Measurements from ENCODE around the gene PROSER3.

The PROSER3 gene

DNA sequence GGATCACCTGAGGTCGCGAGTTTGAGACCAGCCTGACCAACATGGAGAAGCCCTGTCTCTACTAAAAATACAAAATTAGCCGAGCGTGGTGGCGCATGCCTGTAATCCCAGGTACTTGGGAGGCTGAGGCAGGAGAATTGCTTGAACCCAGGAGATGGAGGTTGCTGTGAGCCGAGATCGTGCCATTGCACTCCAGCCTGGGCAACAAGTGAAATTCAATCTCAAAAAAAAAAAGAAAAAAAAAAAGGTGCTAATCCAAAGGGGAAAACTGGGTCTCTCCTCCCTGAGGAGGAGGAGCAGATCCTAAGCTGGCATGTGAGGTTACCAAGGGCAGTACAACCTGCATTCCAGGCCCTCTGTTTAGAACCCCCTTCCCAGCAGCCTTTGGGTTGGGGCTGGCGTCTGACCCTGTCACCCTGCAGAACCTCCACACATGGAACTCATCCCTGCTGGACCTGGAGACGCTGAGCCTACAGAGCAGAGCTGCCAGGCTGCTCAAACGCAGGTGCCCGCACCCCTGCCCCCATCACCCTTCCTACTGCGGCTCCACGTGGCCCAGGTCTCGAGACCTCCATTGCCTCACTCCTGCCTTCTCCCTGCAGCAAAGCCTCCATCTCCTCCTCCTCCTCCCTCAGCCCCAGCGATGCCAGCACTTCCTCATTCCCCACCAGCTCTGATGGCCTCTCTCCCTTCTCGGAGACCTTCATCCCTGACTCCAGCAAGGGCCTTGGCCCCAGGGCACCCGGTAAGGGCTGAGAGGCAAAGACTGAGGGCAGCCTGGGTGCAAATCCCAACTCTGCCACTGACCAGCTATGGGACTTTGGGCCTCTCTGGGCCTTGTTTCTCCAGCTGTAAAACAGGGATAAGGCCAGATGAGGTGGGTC is 6.7 kb downstream of the PROSER3 start:
- H3K36me3 ChIP-seq (ENCODE audit: insufficient read depth, low read length) = peaks cover 40% of the 10 kb centered on the region
- TF ChIP-seq EZH2 (IDR thresholded peaks at IDR 0.05; ENCODE audit: borderline replicate concordance, low read length) = no peak
- no peak for TF ChIP-seq CTCF (IDR thresholded peaks at IDR 0.05; ENCODE audit: low read length)

DNA sequence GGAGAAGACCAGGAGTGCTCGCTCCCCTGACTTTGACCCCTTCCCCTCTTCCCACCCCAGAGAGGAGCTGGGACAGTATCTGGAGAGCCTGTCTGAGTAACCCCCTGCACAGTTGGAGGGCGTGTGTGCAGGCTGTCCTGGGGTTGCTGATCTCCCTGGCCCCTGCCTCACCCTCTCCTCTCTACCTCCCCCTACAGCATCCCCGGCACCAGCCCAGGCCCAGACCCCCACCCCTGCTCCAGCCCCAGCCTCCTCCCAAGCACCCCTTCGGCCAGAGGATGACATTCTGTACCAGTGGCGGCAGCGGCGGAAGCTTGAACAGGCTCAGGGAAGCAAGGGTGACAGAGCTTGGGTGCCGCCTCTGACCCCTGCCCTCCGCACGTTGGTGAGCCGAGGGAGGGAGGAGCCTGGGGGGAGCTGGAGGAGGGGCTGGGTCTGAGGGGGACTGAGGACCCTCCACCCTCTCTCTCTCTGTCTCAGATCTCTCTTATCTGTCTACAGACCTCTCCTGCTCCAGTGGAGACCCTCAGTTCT is 8.7 kb downstream of the PROSER3 start:
- Histone ChIP-seq H3K4me2 (ENCODE audit: low read length) (no peak overlapping the region), H3K4me1 (ENCODE audit: insufficient read depth, low read length, severe bottlenecking) (no peaks in the 10 kb centered on the region), H3K79me2 (ENCODE audit: insufficient read depth, low read length) (no peaks in the 10 kb centered on the region), H3K36me3 (ENCODE audit: insufficient read depth, low read length) (peaks cover 24% of the 10 kb centered on the region), H3K27me3 (ENCODE audit: insufficient read depth, low read length) (no peaks in the 10 kb centered on the region), H3K4me3 (ENCODE audit: low read depth, low read length, poor library complexity, severe bottlenecking) (no peak overlapping the region), H3F3A (ENCODE audit: insufficient read depth, low read length) (no peaks in the 10 kb centered on the region), H3K9me2 (ENCODE audit: low read depth, low read length) (no peaks in the 10 kb centered on the region), H4K20me1 (ENCODE audit: insufficient read depth, low read length) (no peaks in the 10 kb centered on the region), H3K9ac (ENCODE audit: low read length) (no peak overlapping the region), H2AFZ (ENCODE audit: low read length) (no peak overlapping the region), H3K27ac (ENCODE audit: low read depth, low read length, poor library complexity, severe bottlenecking) (no peak overlapping the region), H3K9me3 (ENCODE audit: low read length) (no peaks in the 10 kb centered on the region)
- no peak for TF ChIP-seq CTCF (IDR thresholded peaks at IDR 0.05; ENCODE audit: low read length)

More for the DNA sequence above, 6.7 kb downstream of the PROSER3 start:
- Histone ChIP-seq H3K79me2 (ENCODE audit: insufficient read depth, low read length) (no peaks in the 10 kb centered on the region), H4K20me1 (ENCODE audit: insufficient read depth, low read length) (no peaks in the 10 kb centered on the region), H3K27ac (ENCODE audit: low read depth, low read length, poor library complexity, severe bottlenecking) (no peak overlapping the region), H3K4me3 (ENCODE audit: low read depth, low read length, poor library complexity, severe bottlenecking) (no peak overlapping the region), H3K9ac (ENCODE audit: low read length) (no peak overlapping the region), H3K9me3 (ENCODE audit: low read length) (no peaks in the 10 kb centered on the region), H3F3A (ENCODE audit: insufficient read depth, low read length) (no peaks in the 10 kb centered on the region), H2AFZ (ENCODE audit: low read length) (no peak overlapping the region), H3K4me2 (ENCODE audit: low read length) (no peak overlapping the region), H3K9me2 (ENCODE audit: low read depth, low read length) (no peaks in the 10 kb centered on the region), H3K27me3 (ENCODE audit: insufficient read depth, low read length) (no peaks in the 10 kb centered on the region), H3K4me1 (ENCODE audit: insufficient read depth, low read length, severe bottlenecking) (peaks cover 2% of the 10 kb centered on the region)

DNA sequence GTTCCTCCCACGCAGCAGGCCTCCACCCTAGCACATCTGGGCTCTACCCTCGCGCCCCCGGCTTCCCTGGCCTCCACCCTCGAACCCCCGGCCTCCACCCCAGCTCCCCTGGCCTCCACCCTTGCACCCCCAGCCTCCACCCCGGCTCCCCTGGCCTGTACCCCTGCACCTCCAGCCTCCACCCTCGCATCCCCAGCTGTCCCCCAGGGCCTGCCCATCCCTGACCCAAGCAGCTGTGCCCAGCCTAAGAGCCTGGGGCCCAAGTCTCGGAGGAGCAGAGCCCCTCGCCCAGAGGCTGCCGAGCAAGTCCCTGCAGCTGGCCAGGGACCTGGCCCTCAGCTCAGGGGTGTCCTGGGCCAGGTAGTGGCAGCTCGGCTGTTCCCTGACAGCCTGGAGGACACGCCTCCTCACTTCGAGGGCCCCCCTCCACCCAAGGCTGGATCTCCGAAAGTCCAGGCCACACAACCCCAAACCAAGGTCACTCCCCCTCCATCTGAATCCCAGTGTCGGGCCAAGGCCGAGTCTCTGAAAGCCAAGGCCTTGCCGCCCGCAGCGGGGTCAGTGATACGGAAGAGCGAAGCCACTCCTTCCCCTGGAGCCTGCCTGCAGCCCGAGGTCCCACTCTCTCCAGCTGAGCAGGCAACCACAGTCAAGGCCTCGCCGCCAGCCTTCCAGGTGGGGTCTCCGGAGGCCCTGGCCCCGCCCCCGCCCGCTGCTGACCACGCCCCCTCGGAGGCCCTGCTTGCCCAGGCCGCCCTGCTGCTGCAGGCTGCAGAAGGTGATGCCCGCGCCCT is 9.5 kb downstream of the PROSER3 start:
- Histone ChIP-seq H3K9ac (ENCODE audit: low read length) (no peak overlapping the region), H3K27ac (ENCODE audit: low read depth, low read length, poor library complexity, severe bottlenecking) (no peak overlapping the region), H3K4me2 (ENCODE audit: low read length) (no peak overlapping the region), H3F3A (ENCODE audit: insufficient read depth, low read length) (no peaks in the 10 kb centered on the region), H3K4me1 (ENCODE audit: insufficient read depth, low read length, severe bottlenecking) (no peaks in the 10 kb centered on the region), H3K36me3 (ENCODE audit: insufficient read depth, low read length) (peaks cover 18% of the 10 kb centered on the region), H4K20me1 (ENCODE audit: insufficient read depth, low read length) (no peaks in the 10 kb centered on the region), H3K9me3 (ENCODE audit: low read length) (no peaks in the 10 kb centered on the region), H3K27me3 (ENCODE audit: insufficient read depth, low read length) (no peaks in the 10 kb centered on the region), H3K79me2 (ENCODE audit: insufficient read depth, low read length) (no peaks in the 10 kb centered on the region), H3K9me2 (ENCODE audit: low read depth, low read length) (no peaks in the 10 kb centered on the region), H2AFZ (ENCODE audit: low read length) (no peak overlapping the region), H3K4me3 (ENCODE audit: low read depth, low read length, poor library complexity, severe bottlenecking) (no peak overlapping the region)
- TF ChIP-seq CTCF (IDR thresholded peaks at IDR 0.05; ENCODE audit: low read length) (no peak), EZH2 (IDR thresholded peaks at IDR 0.05; ENCODE audit: borderline replicate concordance, low read length) (no peak)

All from OCI-LY1 (cell line).